HEK293T (cell line): ENCODE data around the gene HOXC6.

ENCODE experiments used
- ARNT ChIP-seq: fragments of 450-650 bp; IDR thresholded peaks from 2 replicates; pipeline ENCODE4 v1.6.1; 2017; ENCODE audit warnings: mild to moderate bottlenecking
- ELF4 ChIP-seq: fragments of 450-650 bp; IDR thresholded peaks from 2 replicates; pipeline ENCODE4 v1.6.1; 2017; ENCODE audit warnings: antibody characterized with exemption
- FOXK2 ChIP-seq: fragments of 450-650 bp; IDR thresholded peaks from 2 replicates; pipeline ENCODE4 v1.6.1; 2016; ENCODE audit warnings: mild to moderate bottlenecking
- FOXM1 ChIP-seq: fragments of 450-650 bp; IDR thresholded peaks from 2 replicates; pipeline ENCODE4 v1.6.1; 2017; ENCODE audit warnings: mild to moderate bottlenecking, borderline replicate concordance
- HDGF ChIP-seq: fragments of 450-650 bp; IDR thresholded peaks from 2 replicates; pipeline ENCODE4 v1.6.1; 2017; ENCODE audit warnings: antibody characterized with exemption, borderline replicate concordance
- SP1 ChIP-seq: fragments of 450-650 bp; IDR thresholded peaks from 2 replicates; pipeline ENCODE4 v1.6.1; 2017

DNA sequence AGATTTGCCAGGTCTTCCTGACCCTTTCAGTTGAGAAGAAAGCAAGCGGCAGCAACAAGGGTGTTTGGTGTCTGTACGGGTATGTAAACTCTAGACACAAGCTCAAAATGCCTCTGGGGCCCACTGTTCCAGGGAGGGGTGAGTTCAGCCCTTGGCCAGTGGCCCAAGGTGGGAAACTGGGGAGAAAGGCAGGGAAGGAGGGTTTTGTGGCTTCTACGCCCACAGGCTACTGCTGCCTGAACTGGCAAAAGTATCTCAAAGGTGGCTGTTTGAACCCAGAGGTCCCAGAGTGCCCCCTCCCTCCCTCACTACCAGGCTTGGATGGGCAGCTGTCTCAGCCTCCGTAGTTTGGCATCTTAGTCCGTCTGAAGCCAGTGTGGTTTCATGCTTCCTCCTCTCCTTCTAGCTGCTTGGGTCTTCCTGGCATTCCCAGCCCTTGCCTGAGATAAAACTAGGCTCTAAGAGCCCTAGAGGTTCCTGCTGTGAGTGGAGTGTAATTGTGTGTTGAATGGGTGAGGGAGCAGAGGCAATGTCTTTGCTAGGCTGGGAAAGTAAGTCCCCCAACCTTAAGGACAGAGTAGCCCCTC, 10.1 kb downstream of the HOXC6 start:
- TF ChIP-seq SP1 = no peak
- TF ChIP-seq FOXK2 = no peak
- TF ChIP-seq FOXM1 = no peak
- TF ChIP-seq HDGF = no peak
- TF ChIP-seq ELF4 = no peak
- TF ChIP-seq ARNT = no peak
